H9 (cell line): Measurements from ENCODE around the gene SLC4A9. TPM values are rescaled to one million over a fixed set of nuclear protein-coding genes. Genes with fewer than 3 reads are reported as not detected.

Experiments
- DNase-seq: peaks from one replicate; pipeline ENCODE4 v3.0.0-alpha.2; 2017
- H2AFZ ChIP-seq: one replicate; pipeline ENCODE4 v1.6.1; 2013; ENCODE audit warnings: mild to moderate bottlenecking, low read length, control low read depth, moderate library complexity
- H2AK5ac ChIP-seq: 2 replicates; pipeline ENCODE4 v1.6.1; 2013; ENCODE audit warnings: low read length, control low read depth, mixed read lengths; ENCODE audit not compliant: insufficient read length
- H2BK120ac ChIP-seq: one replicate; pipeline ENCODE4 v1.6.1; 2013; ENCODE audit warnings: low read depth, mild to moderate bottlenecking, low read length, control low read depth, inconsistent platforms; ENCODE audit not compliant: poor library complexity, severe bottlenecking
- H2BK12ac ChIP-seq: 2 replicates; pipeline ENCODE4 v1.6.1; 2013; ENCODE audit warnings: low read length, control low read depth, mixed read lengths, low read depth; ENCODE audit not compliant: insufficient read length
- H2BK15ac ChIP-seq: 2 replicates; pipeline ENCODE4 v1.6.1; 2013; ENCODE audit warnings: low read depth, low read length, control low read depth
- H2BK20ac ChIP-seq: one replicate; pipeline ENCODE4 v1.6.1; 2013; ENCODE audit warnings: low read depth, mild to moderate bottlenecking, low read length, control low read depth, inconsistent platforms; ENCODE audit not compliant: poor library complexity, severe bottlenecking
- H2BK5ac ChIP-seq: 2 replicates; pipeline ENCODE4 v1.6.1; 2013; ENCODE audit warnings: low read length, control low read depth, mixed read lengths; ENCODE audit not compliant: insufficient read length
- H3K14ac ChIP-seq: 2 replicates; pipeline ENCODE4 v1.6.1; 2013; ENCODE audit warnings: low read length, control low read depth; ENCODE audit not compliant: insufficient read depth
- H3K18ac ChIP-seq: 2 replicates; pipeline ENCODE4 v1.6.1; 2013; ENCODE audit warnings: low read depth, mild to moderate bottlenecking, mixed read lengths, low read length, control low read depth; ENCODE audit not compliant: insufficient read length
- H3K23ac ChIP-seq: 2 replicates; pipeline ENCODE4 v1.6.1; 2013; ENCODE audit warnings: low read length, control low read depth, mixed read lengths, low read depth; ENCODE audit not compliant: insufficient read length
- H3K23me2 ChIP-seq: 2 replicates; pipeline ENCODE4 v1.6.1; 2013; ENCODE audit warnings: low read depth, mild to moderate bottlenecking, mixed read lengths, low read length, control low read depth; ENCODE audit not compliant: insufficient read length, poor library complexity, severe bottlenecking
- H3K27ac ChIP-seq: 2 replicates; pipeline ENCODE4 v1.5.1; 2013; ENCODE audit warnings: low read length, control low read depth, mixed read lengths, low read depth; ENCODE audit not compliant: insufficient read length
- H3K27me3 ChIP-seq: 2 replicates; pipeline ENCODE4 v1.6.1; 2013; ENCODE audit warnings: low read length, control low read depth, inconsistent platforms; ENCODE audit not compliant: insufficient read depth
- H3K4ac ChIP-seq: 2 replicates; pipeline ENCODE4 v1.6.1; 2013; ENCODE audit warnings: low read depth, mild to moderate bottlenecking, control low read depth, inconsistent platforms, low read length, moderate library complexity
- H3K4me1 ChIP-seq: 2 replicates; pipeline ENCODE4 v1.6.1; 2013; ENCODE audit warnings: low read length, control low read depth, inconsistent platforms; ENCODE audit not compliant: insufficient read depth
- H3K4me2 ChIP-seq: 2 replicates; pipeline ENCODE4 v1.6.1; 2013; ENCODE audit warnings: low read length, control low read depth, mixed read lengths; ENCODE audit not compliant: insufficient read length, insufficient read depth
- H3K56ac ChIP-seq: 2 replicates; pipeline ENCODE4 v1.6.1; 2013; ENCODE audit warnings: low read depth, mild to moderate bottlenecking, mixed read lengths, low read length, control low read depth; ENCODE audit not compliant: insufficient read length
- H3K79me1 ChIP-seq: 2 replicates; pipeline ENCODE4 v1.6.1; 2013; ENCODE audit warnings: low read depth, mild to moderate bottlenecking, moderate library complexity, low read length, control low read depth, inconsistent platforms; ENCODE audit not compliant: insufficient read depth, poor library complexity, severe bottlenecking
- H3K79me2 ChIP-seq: 2 replicates; pipeline ENCODE4 v1.6.1; 2013; ENCODE audit warnings: low read length, control low read depth, inconsistent platforms; ENCODE audit not compliant: insufficient read depth
- H3K9ac ChIP-seq: 2 replicates; pipeline ENCODE4 v1.6.1; 2013; ENCODE audit warnings: low read length, control low read depth, mixed read lengths; ENCODE audit not compliant: insufficient read length; ENCODE audit errors: extremely low read depth
- H3K9me3 ChIP-seq: one replicate; pipeline ENCODE4 v1.6.1; 2013; ENCODE audit warnings: low read depth, low read length, inconsistent platforms; ENCODE audit not compliant: control insufficient read depth
- H3T11ph ChIP-seq: one replicate; pipeline ENCODE4 v1.6.1; 2013; ENCODE audit warnings: mild to moderate bottlenecking, low read length, control low read depth, inconsistent platforms
- H4K20me1 ChIP-seq: one replicate; pipeline ENCODE4 v1.6.1; 2013; ENCODE audit not compliant: control insufficient read depth, insufficient read length, insufficient read depth
- H4K5ac ChIP-seq: 2 replicates; pipeline ENCODE4 v1.6.1; 2013; ENCODE audit warnings: low read depth, mild to moderate bottlenecking, mixed read lengths, low read length, control low read depth; ENCODE audit not compliant: insufficient read length
- H4K8ac ChIP-seq: replicated peaks from 2 replicates; pipeline ENCODE4 v1.6.1; 2013; ENCODE audit warnings: low read length, control low read depth, mixed read lengths, low read depth; ENCODE audit not compliant: insufficient read length
- H4K91ac ChIP-seq: 2 replicates; pipeline ENCODE4 v1.6.1; 2013; ENCODE audit warnings: low read depth, mild to moderate bottlenecking, moderate library complexity, mixed read lengths, low read length, control low read depth; ENCODE audit not compliant: insufficient read length
- H3K27ac Mint-ChIP-seq, 3 experiments: 2 replicates in 2 of 3; 3 replicates in 1 of 3; pipeline ENCODE4 v1.8.0; 2020 to 2021; ENCODE audit warnings: mixed read lengths in 3 of 3, mild to moderate bottlenecking in 1 of 3, moderate library complexity in 1 of 3
- H3K27me3 Mint-ChIP-seq: 2 replicates; pipeline ENCODE4 v1.8.0; 2021; ENCODE audit warnings: low read depth, mild to moderate bottlenecking, moderate library complexity, mixed read lengths
- H3K36me3 Mint-ChIP-seq, 3 experiments: 2 replicates in 2 of 3; 3 replicates in 1 of 3; pipeline ENCODE4 v1.8.0; 2020 to 2021; ENCODE audit warnings: low read depth in 3 of 3, mixed read lengths in 3 of 3; ENCODE audit not compliant: insufficient read depth in 1 of 3
- H3K4me1 Mint-ChIP-seq, 2 experiments: 2 replicates each; pipeline ENCODE4 v1.8.0; 2020; ENCODE audit warnings: mixed read lengths in 2 of 2
- H3K4me3 Mint-ChIP-seq, 2 experiments: 2 replicates in 1 of 2; 3 replicates in 1 of 2; pipeline ENCODE4 v1.8.0; 2020 to 2021; ENCODE audit warnings: mild to moderate bottlenecking in 2 of 2, mixed read lengths in 2 of 2, moderate library complexity in 1 of 2
- H3K9me3 Mint-ChIP-seq, 2 experiments: 2 replicates in 1 of 2; 3 replicates in 1 of 2; pipeline ENCODE4 v1.8.0; 2020; ENCODE audit warnings: mild to moderate bottlenecking in 2 of 2, mixed read lengths in 2 of 2, moderate library complexity in 1 of 2
- CTCF ChIP-seq: fragments of 200-600 bp; sonication (generic); conservative IDR thresholded peaks from 3 replicates; pipeline ENCODE4 v1.8.0; 2021; ENCODE audit warnings: antibody characterized with exemption, mild to moderate bottlenecking
- WGBS: extraction: QIAGEN DNeasy Blood & Tissue Kit; methylation state at CpG from one replicate; pipeline ENCODE4 v1.1.7; 2013; ENCODE audit warnings: missing lambda C conversion rate, low lambda C conversion rate, mixed read lengths; ENCODE audit not compliant: insufficient read length; ENCODE audit errors: extremely low coverage; 5-methylcytosine and 5-hydroxymethylcytosine counted together
- total RNA-seq: library from RNA; stranded (reverse); gene quantifications from 2 replicates; pipeline ENCODE4 v1.2.1, GENCODE V29; 2021

SLC4A9 gene
- total RNA-seq, 1 experiment from 2014 or later, result 0.07 TPM

- Histone ChIP-seq H3K27me3 (no peaks in the 10 kb centered on the region), H3K27ac (no peak overlapping the region), H3K79me2 (no peaks in the 10 kb centered on the region), H3K18ac (no peak overlapping the region), H4K8ac (no peak overlapping the region), H3K79me1 (no peaks in the 10 kb centered on the region), H3K9ac (no peak overlapping the region), H2BK15ac (0 out of 2 replicates have a peak overlapping the region, but pooled peaks have one; percentile 24), H2AFZ (no peak overlapping the region), H2AK5ac (no peak overlapping the region), H3K4me2 (no peak overlapping the region), H4K91ac (no peak overlapping the region), H3K4me1 (no peaks in the 10 kb centered on the region), H2BK12ac (no peak overlapping the region), H2BK120ac (no peak overlapping the region), H3K4ac (no peak overlapping the region), H2BK5ac (no peak overlapping the region), H2BK20ac (no peak overlapping the region), H3K14ac (no peak overlapping the region), H4K20me1 (no peaks in the 10 kb centered on the region), H3K23ac (no peak overlapping the region), H4K5ac (no peak overlapping the region), H3K56ac (no peak overlapping the region), H3K9me3 (no peaks in the 10 kb centered on the region), H3K23me2 (no peaks in the 10 kb centered on the region), H3T11ph (no peak overlapping the region)
- Mint-ChIP-seq H3K36me3 (no peaks in the 10 kb centered on the region), H3K9me3 (no peaks in the 10 kb centered on the region; a peak in 1 of 5 replicates), H3K27ac (no peak overlapping the region), H3K27me3 (no peaks in the 10 kb centered on the region; the same call in none of the 2 replicates), H3K4me3 (no peak overlapping the region), H3K4me1 (no peaks in the 10 kb centered on the region)
- no peak for TF ChIP-seq CTCF
- no peak for DNase-seq
- WGBS, result no CpG with 5 or more reads among the region's 2 CpGs
Measured at GRCh38 chr5:140321796-140322195, 38.2 kb upstream of the SLC4A9 start.
